Fibroblast of lung (primary cell): ENCODE measurements around the gene MCHR2. TPM values are rescaled to one million over a fixed set of nuclear protein-coding genes. Genes with fewer than 3 reads are reported as not detected.

Experiments used
- DNase-seq, 2 donors: peaks; one replicate each; pipeline versions ENCODE4 v3.0.0 to v3.0.0-alpha.2; 2010; ENCODE audit warnings: low read depth in 2 of 2
- H2AFZ ChIP-seq: 2 replicates; pipeline ENCODE4 v1.5.1; 2012; ENCODE audit warnings: low read length, control low read depth, inconsistent platforms
- H3K27ac ChIP-seq: 2 replicates; pipeline ENCODE4 v1.5.1; 2011; ENCODE audit warnings: low read length, control low read depth; ENCODE audit not compliant: insufficient read depth
- H3K27me3 ChIP-seq: 2 replicates; pipeline ENCODE4 v1.5.1; 2011; ENCODE audit warnings: mild to moderate bottlenecking, low read length; ENCODE audit not compliant: control insufficient read depth, insufficient read depth
- H3K36me3 ChIP-seq: 2 replicates; pipeline ENCODE4 v1.5.1; 2011; ENCODE audit warnings: low read length; ENCODE audit not compliant: control insufficient read depth, insufficient read depth
- H3K4me1 ChIP-seq: 2 replicates; pipeline ENCODE4 v1.5.1; 2011; ENCODE audit warnings: low read length; ENCODE audit not compliant: control insufficient read depth, insufficient read depth; ENCODE audit errors: extremely low read depth
- H3K4me2 ChIP-seq: 2 replicates; pipeline ENCODE4 v1.5.1; 2011; ENCODE audit warnings: low read length, control low read depth; ENCODE audit not compliant: insufficient read depth; ENCODE audit errors: extremely low read depth
- H3K4me3 ChIP-seq, 4 experiments: fragments of 200-600 bp in 1 of 4; sonication (generic) in 1 of 4; replicated peaks in 1 of 4; 2 replicates each; pipeline ENCODE4 v1.5.1; 2011 to 2016; ENCODE audit warnings: low read length in 4 of 4, low read depth in 3 of 4, mild to moderate bottlenecking in 3 of 4, control low read depth in 2 of 4, inconsistent platforms in 1 of 4, mixed read lengths in 1 of 4; ENCODE audit not compliant: insufficient read depth in 1 of 4; ENCODE audit errors: control extremely low read depth in 1 of 4
- H3K79me2 ChIP-seq: 2 replicates; pipeline ENCODE4 v1.5.1; 2012; ENCODE audit warnings: mild to moderate bottlenecking, low read length, inconsistent platforms; ENCODE audit not compliant: control insufficient read depth, insufficient read depth
- H3K9ac ChIP-seq: 2 replicates; pipeline ENCODE4 v1.5.1; 2011; ENCODE audit warnings: mild to moderate bottlenecking, low read length, control low read depth; ENCODE audit not compliant: insufficient read depth
- H3K9me3 ChIP-seq: 2 replicates; pipeline ENCODE4 v1.5.1; 2012; ENCODE audit warnings: low read depth, low read length; ENCODE audit not compliant: control insufficient read depth, insufficient read depth
- H4K20me1 ChIP-seq: 2 replicates; pipeline ENCODE4 v1.5.1; 2011; ENCODE audit warnings: low read length; ENCODE audit not compliant: control insufficient read depth, insufficient read depth; ENCODE audit errors: extremely low read depth
- CTCF ChIP-seq, 2 donors: IDR thresholded peaks in 1 of 2; conservative IDR thresholded peaks in 1 of 2; 1 replicate in 1 of 2; 2 replicates in 1 of 2; pipeline ENCODE4 v1.5.1; 2011 to 2012; ENCODE audit warnings: low read length in 2 of 2, control low read depth in 1 of 2, inconsistent platforms in 1 of 2, low read depth in 1 of 2, mild to moderate bottlenecking in 1 of 2
- EZH2 ChIP-seq: IDR thresholded peaks from 2 replicates; pipeline ENCODE4 v1.5.1; 2012; ENCODE audit warnings: low read length, control low read depth, mild to moderate bottlenecking; ENCODE audit errors: missing control alignments
- polyA plus RNA-seq, 2 donors: library from polyadenylated mRNA; depleted of rRNA in 1 of 2; stranded (reverse) in 1 of 2; unstranded in 1 of 2; fragments of >200 nt; gene quantifications; 2 replicates each; pipeline ENCODE4 v1.2.1, GENCODE V29; 2011 to 2012; ENCODE audit warnings: missing spikeins in 1 of 2
- total RNA-seq: library from RNA; depleted of rRNA; stranded (reverse); fragments of >200 nt; gene quantifications from 2 replicates; pipeline ENCODE4 v1.2.1, GENCODE V29; 2014

The MCHR2 gene
- total and polyA plus RNA-seq, 2 donors (not counting 1 experiment from before 2014, with no cell fraction given), result 0.03 TPM; not detected in 1

- Histone ChIP-seq H2AFZ (no peak overlapping the region), H3K4me1 (no peaks in the 10 kb centered on the region), H3K9me3 (no peaks in the 10 kb centered on the region), H3K36me3 (no peaks in the 10 kb centered on the region), H3K27me3 (peaks cover 2% of the 10 kb centered on the region), H3K4me2 (no peak overlapping the region), H3K79me2 (no peaks in the 10 kb centered on the region), H3K4me3 (no peak overlapping the region), H3K27ac (no peak overlapping the region), H3K9ac (no peak overlapping the region), H4K20me1 (no peaks in the 10 kb centered on the region)
- peak; percentile 33 to 36 for DNase-seq
- no peak for TF ChIP-seq EZH2
- peak; percentile 56 to 76 for TF ChIP-seq CTCF (conservative IDR thresholded peaks at IDR 0.05 in 1 of 2, IDR thresholded peaks at IDR 0.05 in 1 of 2; ENCODE audit: low read depth in 1 of 2, low read length in 2 of 2)
These were observed 88.6 kb downstream of the MCHR2 start for GRCh38 chr6:99905209-99906106.

- no peak overlapping the region for H3K4me3 ChIP-seq
- no peaks in the 10 kb centered on the region for H3K9me3 ChIP-seq
- H4K20me1 ChIP-seq, result no peaks in the 10 kb centered on the region
- H2AFZ ChIP-seq, result no peak overlapping the region
- no peaks in the 10 kb centered on the region for H3K79me2 ChIP-seq
- DNase-seq, result no peak
- H3K27ac ChIP-seq, result no peak overlapping the region
- H3K9ac ChIP-seq, result no peak overlapping the region
- peaks cover 2% of the 10 kb centered on the region for H3K27me3 ChIP-seq
- no peaks in the 10 kb centered on the region for H3K4me1 ChIP-seq
- TF ChIP-seq CTCF (conservative IDR thresholded peaks at IDR 0.05 in 1 of 2, IDR thresholded peaks at IDR 0.05 in 1 of 2; ENCODE audit: low read depth in 1 of 2, low read length in 2 of 2) (no peak), EZH2 (no peak)
- no peaks in the 10 kb centered on the region for H3K36me3 ChIP-seq
- H3K4me2 ChIP-seq, result no peak overlapping the region
These were observed 92.2 kb downstream of the MCHR2 start for GRCh38 chr6:99901596-99902384.

- Histone ChIP-seq H3K9ac (no peak overlapping the region), H3K36me3 (no peaks in the 10 kb centered on the region), H3K27me3 (no peaks in the 10 kb centered on the region), H3K4me3 (no peak overlapping the region), H3K4me1 (no peaks in the 10 kb centered on the region), H2AFZ (no peak overlapping the region), H3K79me2 (no peaks in the 10 kb centered on the region), H3K27ac (no peak overlapping the region), H3K4me2 (no peak overlapping the region), H4K20me1 (no peaks in the 10 kb centered on the region), H3K9me3 (no peaks in the 10 kb centered on the region)
- no peak for DNase-seq
- TF ChIP-seq EZH2 (no peak), CTCF (conservative IDR thresholded peaks at IDR 0.05 in 1 of 2, IDR thresholded peaks at IDR 0.05 in 1 of 2; ENCODE audit: low read depth in 1 of 2, low read length in 2 of 2) (no peak)
These were observed 99.2 kb downstream of the MCHR2 start for GRCh38 chr6:99894815-99895214.
